Fibroblast of lung (primary cell): ENCODE data around the gene FLVCR1.

Experiments
- CTCF ChIP-seq, 2 donors: IDR thresholded peaks in 1 of 2; conservative IDR thresholded peaks in 1 of 2; 1 replicate in 1 of 2; 2 replicates in 1 of 2; pipeline ENCODE4 v1.5.1; 2011 to 2012; ENCODE audit warnings: low read length in 2 of 2, control low read depth in 1 of 2, inconsistent platforms in 1 of 2, low read depth in 1 of 2, mild to moderate bottlenecking in 1 of 2
- EZH2 ChIP-seq: IDR thresholded peaks from 2 replicates; pipeline ENCODE4 v1.5.1; 2012; ENCODE audit warnings: low read length, control low read depth, mild to moderate bottlenecking; ENCODE audit errors: missing control alignments

- TF ChIP-seq CTCF (conservative IDR thresholded peaks at IDR 0.05 in 1 of 2, IDR thresholded peaks at IDR 0.05 in 1 of 2; ENCODE audit: low read depth in 1 of 2, low read length in 2 of 2), result no peak
- no peak for TF ChIP-seq EZH2
Observed at GRCh38 chr1:212819726-212820125, 38.3 kb upstream of the FLVCR1 start.
